ENCODE data around the gene EBLN1. TPM values are rescaled to one million over a fixed set of nuclear protein-coding genes. Genes with fewer than 3 reads are reported as not detected.

The EBLN1 gene
- not detected for polyA plus RNA-seq (ENCODE audit: insufficient read length in 3 of 3)
- long read RNA-seq, donor 1, result 0 reads
- long read RNA-seq, donor 2, result 0 reads
- long read RNA-seq, donor 3, result 0 reads
- long read RNA-seq, donor 4, result 0 reads
- long read RNA-seq, donor 5, result 0 reads
- long read RNA-seq, donor 6, result 0 reads
- long read RNA-seq, donor 7, result 0 reads
- long read RNA-seq, donor 8, result 0 reads
- long read RNA-seq, donor 9, result 0 reads
- long read RNA-seq, donor 10, result 0 reads
- long read RNA-seq, donor 11, result 0 reads
- long read RNA-seq, donor 12, result 0 reads
- long read RNA-seq, donor 13, result 0 reads
- long read RNA-seq, donor 14, result 0 reads
- long read RNA-seq, donor 15, result 0 reads
- long read RNA-seq, donor 16, result 0 reads

- no peak for DNase-seq
Measured at GRCh38 chr10:22217842-22218241, at the start of gene EBLN1. Gene EBLN1, minus strand, starts transcription at chr10:22218015. Its CDS starts 8,032 bp downstream, at chr10:22209983.

GRCh38 chr10:22265839-22266537, 48.2 kb upstream of the EBLN1 start:
- DNase-seq, result no peak

- no peak for DNase-seq
Measured at GRCh38 chr10:22263106-22263505, 45.3 kb upstream of the EBLN1 start.

- DNase-seq, result no peak
Measured at GRCh38 chr10:22259280-22259679, 41.5 kb upstream of the EBLN1 start.

- DNase-seq, result no peak
Measured at GRCh38 chr10:22258471-22258870, 40.7 kb upstream of the EBLN1 start.

- peak; percentile 46 for DNase-seq
Measured at GRCh38 chr10:22253580-22253882, 35.7 kb upstream of the EBLN1 start.

- peak; percentile 37 for DNase-seq
Measured at GRCh38 chr10:22252801-22253579, 35.2 kb upstream of the EBLN1 start.

- DNase-seq, result peak; percentile 54
Measured at GRCh38 chr10:22252224-22252800, 34.5 kb upstream of the EBLN1 start.

GRCh38 chr10:22251751-22252223, 34.0 kb upstream of the EBLN1 start:
- DNase-seq, result peak; percentile 84

- peak; percentile 42 for DNase-seq
Measured at GRCh38 chr10:22250897-22251660, 33.3 kb upstream of the EBLN1 start.

- DNase-seq, result no peak
Measured at GRCh38 chr10:22247636-22248035, 29.8 kb upstream of the EBLN1 start.

GRCh38 chr10:22246680-22247391, 29.0 kb upstream of the EBLN1 start:
- DNase-seq, result no peak

- DNase-seq, result no peak
Measured at GRCh38 chr10:22245567-22245966, 27.8 kb upstream of the EBLN1 start.

- DNase-seq, result no peak
Measured at GRCh38 chr10:22244855-22245254, 27.0 kb upstream of the EBLN1 start.

GRCh38 chr10:22244001-22244400, 26.2 kb upstream of the EBLN1 start:
- DNase-seq, result no peak

GRCh38 chr10:22243321-22243720, 25.5 kb upstream of the EBLN1 start:
- DNase-seq, result no peak

- no peak for DNase-seq
Measured at GRCh38 chr10:22231260-22231659, 13.4 kb upstream of the EBLN1 start.

- peak; percentile 87 for DNase-seq
Measured at GRCh38 chr10:22230158-22230833, 12.5 kb upstream of the EBLN1 start.

GRCh38 chr10:22229802-22230157, 12.0 kb upstream of the EBLN1 start:
- peak; percentile 30 for DNase-seq
